Stimulated activated CD8-positive, alpha-beta memory T cell treated with anti-CD3 and anti-CD28 coated beads, Interleukin-15, amount 100 ng/mL, for 1 hour (primary cell): ENCODE measurements around the gene ABCA4.
"Not testable (repeated sequence)": the region's sequence is repeated elsewhere in the genome, so short reads cannot be mapped to it uniquely, and the experiment has no call there.

Experiments used
- DNase-seq: peaks from one replicate; pipeline ENCODE4 v3.0.0-alpha.2; 2020; ENCODE audit warnings: low read depth

The ABCA4 gene

DNA sequence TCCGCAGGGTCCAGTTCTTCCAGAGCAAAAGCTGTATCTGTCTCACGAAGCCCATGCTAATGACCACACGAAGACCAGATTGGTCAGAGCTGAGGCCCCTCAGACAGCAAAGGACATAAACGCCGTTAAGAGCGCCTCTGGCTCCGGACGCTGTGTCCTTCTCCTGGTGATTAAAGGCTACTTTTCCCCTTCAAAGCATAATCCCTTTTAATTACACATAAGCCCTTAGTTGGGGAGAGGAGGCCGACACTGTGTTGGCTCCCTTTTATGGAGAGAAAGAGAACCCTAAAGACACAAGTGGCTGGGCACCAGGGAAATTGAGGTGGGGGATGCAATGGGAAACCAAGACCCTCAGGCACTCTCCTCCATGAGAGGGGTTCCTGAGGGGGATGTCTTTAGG is at the start of gene ABCA4:
TSS of gene ABCA4 (minus strand) at position 158 of the 400 bp plus-strand sequence. CDS start at position 55, 103 bp downstream.
- DNase-seq, result no peak

DNA sequence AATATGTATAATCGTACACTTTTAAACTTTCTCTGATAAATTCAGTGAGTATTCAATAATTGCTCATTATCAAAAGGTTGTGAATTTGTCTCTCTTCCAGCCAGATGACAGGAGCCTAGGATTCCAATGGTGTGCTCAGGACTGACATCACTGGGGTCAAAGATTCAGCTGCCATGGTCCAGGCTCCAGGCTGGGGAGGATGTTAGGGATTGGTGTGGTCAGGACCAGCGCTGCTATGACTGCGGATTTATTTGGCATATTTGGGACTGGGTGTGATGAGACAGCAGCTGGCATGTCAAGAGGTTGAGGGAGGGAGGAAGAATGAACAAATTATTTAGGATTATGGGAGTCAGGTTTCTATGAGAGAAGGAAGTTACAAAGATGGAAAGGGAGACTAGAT is 48.2 kb upstream of the ABCA4 start:
- no peak for DNase-seq

DNA sequence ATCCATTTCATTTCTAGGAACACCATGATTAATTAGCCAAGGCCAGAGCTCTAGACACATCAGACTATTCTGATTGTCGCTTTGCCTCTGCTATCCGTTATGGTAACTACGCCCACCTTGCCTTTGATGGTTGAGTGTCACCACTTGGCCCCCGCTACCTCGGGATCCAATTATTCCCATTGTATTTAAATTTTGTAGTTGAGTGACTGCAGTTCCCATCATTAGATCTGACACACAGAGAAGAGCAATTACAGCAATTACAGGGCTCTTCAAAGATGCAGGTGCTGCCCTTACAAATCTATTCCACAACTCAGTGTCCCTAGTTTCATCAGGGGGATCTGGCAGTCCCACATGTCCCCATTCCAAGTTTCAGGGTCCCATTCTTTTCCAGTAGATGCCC is 44.9 kb upstream of the ABCA4 start:
- DNase-seq, result no peak

DNA sequence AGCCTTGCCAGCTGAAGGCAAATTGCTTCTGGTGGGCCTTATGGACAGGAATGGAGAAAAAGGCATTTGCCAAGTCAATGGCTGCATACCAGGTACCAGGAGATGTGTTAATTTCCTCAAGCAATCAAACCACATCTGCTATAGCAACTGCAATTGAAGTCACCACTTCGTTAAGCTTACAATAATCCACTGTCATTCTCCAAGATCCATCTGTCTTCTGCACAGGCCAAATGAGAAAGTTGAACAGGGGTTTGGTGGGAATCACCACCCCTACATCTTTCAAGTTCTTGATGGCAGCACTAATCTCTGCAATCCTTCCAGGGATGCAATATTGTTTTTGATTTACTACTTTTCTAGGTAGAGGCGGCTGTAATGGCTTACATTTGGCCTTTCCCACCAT is 43.9 kb upstream of the ABCA4 start:
- DNase-seq, result not testable (repeated sequence)

DNA sequence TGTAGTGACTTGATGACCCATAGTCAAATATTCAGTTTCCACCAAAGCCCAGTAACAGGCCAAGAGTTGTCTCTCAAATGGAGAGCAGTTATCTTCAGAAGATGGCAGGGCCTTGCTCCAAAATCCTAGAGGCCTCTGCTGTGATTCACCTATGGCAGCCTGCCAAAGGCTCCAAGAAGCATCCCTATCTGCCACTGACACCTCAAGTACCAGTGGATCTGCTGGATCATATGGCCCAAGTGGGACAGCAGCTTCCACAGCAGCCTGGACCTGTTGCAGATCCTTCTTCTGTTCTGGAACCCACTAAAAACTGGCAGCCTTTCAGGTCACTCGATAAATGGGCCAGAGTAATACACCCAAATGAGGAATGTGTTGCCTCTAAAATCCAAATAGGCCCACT is 43.2 kb upstream of the ABCA4 start:
- DNase-seq, result not testable (repeated sequence)

DNA sequence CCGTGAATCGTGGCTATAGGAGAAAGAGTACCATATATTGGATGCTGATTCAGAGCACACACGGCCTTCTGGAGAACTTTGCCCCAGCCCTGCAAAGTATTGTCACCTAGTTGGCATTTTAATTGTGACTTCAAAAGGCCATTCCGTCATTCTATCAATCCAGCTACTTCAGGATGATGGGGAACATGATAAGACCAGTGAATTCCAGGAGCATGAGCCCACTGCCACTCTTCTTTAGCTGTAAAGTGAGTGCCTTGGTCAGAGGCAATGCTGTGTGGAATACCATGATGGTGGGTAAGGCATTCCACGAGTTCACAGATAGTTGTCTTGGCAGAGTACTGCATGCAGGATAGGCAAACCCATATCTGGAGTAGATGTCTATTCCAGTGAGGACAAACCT is 42.3 kb upstream of the ABCA4 start:
- DNase-seq, result not testable (repeated sequence)

DNA sequence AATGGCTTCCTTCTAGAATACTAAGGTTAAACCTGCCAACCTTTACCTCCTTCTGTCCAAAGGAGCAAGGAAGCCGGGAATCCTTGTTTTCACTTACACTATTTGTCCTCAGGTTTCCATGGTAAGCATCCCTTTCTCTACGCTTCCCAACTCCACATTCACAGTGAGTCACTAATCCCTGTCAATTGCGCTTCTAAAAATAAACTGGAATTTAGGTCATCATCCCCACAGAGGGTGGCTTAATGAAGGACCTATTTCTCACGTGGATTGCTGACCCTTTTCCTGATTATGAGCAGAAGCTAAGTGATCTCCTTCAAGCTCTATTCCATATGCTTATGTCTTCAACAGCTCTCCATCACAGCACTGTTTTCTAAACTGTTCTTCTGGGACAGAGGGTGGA is 39.9 kb upstream of the ABCA4 start:
- DNase-seq, result no peak

DNA sequence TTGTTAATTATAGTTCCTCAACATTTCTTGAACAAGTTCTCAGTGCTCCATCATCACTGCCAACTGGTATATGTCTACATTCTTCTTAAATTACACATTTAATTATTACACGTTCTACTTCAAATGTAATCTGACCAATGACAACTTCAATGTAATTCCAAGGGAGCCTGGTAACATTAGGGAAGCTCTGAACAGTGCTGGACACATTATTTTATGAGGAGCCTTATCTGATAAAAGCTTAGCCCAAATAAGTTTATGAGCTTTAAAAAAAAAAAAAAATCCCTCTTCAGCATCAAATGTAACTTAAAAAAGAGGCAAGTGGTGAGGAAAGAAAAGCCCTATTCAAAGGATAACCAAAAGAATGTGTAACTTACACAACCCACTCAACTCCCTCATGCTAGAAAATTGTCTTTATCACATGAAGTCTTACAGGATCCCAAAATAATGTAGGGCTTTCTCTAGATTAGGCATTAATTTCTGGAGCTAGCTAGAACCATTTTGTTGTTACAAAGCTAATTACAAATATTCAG is 35.2 kb upstream of the ABCA4 start:
- DNase-seq, result no peak

DNA sequence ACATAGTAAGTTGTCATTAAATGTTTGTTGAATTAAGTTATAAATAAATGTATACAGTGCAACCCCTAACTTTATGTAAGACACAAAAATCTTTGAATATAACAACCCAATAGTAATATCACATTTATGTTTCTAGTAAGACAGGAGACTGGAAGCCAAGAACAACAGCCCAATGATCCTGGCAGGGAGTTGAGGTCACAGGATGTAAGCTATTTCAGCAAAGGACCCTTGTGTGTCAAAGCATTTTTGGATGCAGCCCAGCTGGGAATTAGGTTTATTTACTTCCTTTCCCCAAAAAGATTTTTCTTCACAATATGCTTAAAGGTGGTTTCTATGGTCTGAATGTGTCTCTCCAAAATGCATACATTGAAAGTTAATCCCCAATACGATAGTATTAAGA is 34.0 kb upstream of the ABCA4 start:
- no peak for DNase-seq

DNA sequence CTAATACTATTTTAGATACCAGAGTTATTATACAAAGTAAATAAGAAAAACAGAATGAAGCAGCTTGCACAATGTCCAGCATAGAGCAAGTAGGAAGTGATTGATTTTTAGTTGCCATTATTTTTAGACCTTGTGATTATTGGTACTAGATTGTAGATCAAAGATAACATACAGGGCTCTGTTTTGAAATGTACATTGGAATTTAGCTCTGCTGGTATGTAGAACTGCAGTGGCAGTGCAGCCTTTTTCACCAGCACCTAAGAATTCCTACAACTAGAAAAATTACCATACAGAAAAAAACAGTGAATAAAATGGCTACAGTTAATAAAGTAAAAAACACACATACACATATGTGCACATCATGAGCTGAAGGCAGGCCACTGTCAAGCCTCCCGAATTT is 32.2 kb upstream of the ABCA4 start:
- no peak for DNase-seq

DNA sequence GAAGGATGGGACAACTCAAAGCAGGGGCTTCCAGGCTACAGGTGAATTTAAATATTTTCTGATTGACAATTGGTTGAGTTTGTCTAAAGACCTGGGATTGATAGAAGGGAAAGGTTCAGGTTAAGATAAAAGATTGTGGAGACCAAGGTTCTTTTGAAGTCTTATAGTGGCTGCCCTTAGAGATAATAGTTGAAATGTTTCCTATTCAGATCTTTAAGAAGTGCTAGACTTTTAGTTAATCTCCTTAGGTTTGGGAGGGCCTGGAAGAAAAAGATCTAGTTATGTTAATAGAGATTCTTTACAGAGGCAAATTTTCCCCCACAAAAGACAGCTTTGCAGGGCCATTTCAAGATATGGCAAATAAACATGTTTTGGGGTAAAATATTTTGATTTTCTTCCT is 28.2 kb upstream of the ABCA4 start:
- DNase-seq, result not testable (repeated sequence)

DNA sequence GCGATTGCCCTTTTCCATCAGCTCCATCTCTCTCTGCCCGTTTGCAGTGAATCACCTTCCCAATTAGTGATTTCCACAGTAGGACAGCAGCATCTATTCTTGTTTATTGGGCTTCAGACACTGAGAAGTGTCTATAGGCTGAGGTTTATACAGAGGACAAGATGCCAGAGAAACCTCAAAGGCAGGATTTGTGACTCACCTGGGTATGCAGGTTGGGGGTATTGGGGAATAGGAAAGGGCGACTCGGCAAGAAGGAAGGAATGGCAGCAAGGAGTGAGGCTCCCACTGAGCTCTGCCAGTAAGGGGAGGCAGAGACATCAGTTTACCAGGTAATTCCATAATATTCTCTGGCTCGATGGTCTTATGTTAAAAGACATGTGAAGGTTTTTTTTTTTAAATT is 25.3 kb upstream of the ABCA4 start:
- no peak for DNase-seq

DNA sequence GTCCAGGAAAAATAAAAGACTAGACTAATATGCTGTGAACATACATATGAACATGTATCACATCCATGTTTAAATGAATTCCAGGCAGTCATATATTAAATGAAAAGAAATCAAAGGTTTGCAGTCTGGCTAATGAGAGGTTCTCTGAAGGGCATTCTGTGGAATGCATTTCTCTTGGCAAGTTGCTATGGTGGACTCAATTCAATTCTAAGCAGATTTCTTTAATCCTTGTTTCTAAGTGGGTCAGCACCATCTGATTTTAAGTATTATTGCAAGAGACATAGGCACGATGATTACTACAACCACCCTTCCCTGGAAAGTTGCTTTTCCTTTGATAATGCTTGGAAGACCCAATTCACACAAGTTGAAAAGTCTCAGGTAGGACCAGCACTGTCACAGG is 23.9 kb upstream of the ABCA4 start:
- no peak for DNase-seq

DNA sequence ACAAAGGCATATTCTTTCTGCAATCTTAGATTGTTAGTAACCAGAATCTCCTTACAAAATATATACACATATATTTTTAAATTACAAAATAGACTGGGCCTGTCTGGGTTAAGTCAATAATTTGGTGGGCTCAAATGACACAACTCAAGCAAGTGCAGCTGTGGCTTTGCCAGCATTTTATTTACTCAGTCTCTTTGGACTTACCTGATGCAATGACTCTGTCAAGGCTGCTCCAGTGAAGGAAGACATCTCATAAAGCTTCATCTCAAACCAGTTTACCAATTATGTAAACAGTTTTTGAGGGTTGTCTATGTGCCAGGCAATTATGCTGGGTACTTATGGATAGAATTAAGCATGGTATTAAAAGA is 22.8 kb upstream of the ABCA4 start:
- no peak for DNase-seq

DNA sequence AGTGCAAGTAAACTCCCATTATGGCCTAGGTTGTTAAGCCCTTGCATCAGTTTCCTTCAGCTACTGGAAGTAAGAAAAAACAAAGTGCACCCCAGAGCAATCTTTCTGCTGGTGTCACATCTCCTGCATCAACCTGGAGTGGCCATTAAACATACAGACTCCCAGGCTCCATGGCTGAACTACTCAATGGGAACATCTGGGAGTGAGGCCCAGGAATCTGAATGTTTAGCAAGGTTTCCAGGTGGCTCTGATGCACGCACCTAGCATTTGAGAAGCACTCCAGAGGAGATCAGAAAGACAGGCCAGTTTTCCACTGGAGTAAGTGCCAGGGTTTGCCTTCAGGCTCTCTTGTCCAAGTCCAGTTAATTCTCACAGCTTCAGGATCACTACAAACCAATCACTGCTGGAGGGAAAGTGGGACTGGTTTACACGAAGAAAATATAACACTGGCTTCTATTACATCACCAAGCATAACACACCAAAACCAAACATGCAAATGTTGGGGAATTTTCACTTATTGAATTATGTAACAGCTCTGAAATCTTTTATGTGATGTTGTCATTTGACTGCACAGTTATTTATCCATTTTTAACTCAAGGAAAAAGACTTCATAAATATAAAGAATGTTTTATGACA is 22.3 kb upstream of the ABCA4 start:
- DNase-seq, result no peak

DNA sequence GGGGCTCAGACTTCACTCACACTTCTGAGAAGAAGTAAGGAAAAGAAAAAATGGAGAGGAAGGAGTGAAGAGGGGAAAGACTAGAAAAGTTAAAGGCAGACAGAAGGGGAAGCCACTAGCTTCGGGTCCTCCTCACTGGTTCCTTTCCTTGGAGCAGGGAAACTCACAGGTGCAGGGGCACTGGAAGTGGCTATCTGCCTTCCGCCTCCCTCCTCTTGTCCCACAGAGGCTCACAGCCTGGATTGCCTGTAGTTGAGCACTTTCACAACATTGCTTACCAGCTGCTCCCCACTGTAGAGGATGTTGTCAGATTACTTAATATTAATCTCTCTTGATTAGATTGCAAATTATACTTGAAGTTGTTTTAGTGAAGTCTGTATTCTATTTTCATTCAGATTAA is 21.6 kb upstream of the ABCA4 start:
- DNase-seq, result no peak

DNA sequence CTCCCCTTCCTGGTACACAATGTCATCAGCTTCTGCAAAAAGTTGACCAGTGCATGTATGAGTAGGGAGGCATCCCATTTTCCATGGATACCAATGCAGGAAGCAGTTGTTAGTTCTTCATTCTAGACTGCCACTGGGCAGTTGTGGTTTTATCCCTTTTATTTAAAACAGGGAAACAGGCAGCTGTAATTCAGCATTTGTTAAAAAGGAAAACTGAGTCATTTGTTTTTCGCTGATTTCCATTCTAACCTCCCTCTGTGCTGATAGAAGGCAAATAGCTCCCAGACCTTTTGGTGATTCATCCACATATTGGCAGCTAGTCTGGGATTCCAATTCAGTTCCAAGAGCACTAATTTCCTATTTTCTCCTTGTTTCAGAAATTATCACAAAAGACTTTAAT is 21.1 kb upstream of the ABCA4 start:
- no peak for DNase-seq

DNA sequence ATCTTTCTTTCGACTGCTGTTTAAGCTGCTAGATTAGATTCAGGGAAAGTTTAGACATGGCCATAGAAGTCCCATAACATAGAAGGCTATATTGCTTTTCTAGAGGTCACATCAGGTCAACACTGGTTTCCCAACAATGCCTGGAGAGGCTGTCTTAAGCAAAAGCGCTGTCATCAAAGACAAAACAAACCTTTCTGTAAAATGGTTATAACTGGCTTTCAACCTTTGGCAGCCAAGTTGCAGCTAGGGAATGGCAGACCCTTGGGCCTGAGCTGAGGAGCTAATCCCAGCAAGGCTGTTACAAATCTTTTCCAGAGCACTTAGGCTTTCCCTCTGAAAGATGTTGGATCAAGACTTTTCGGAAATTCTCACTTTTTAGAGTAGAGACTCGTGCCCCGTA is 11.2 kb upstream of the ABCA4 start:
- DNase-seq, result no peak

DNA sequence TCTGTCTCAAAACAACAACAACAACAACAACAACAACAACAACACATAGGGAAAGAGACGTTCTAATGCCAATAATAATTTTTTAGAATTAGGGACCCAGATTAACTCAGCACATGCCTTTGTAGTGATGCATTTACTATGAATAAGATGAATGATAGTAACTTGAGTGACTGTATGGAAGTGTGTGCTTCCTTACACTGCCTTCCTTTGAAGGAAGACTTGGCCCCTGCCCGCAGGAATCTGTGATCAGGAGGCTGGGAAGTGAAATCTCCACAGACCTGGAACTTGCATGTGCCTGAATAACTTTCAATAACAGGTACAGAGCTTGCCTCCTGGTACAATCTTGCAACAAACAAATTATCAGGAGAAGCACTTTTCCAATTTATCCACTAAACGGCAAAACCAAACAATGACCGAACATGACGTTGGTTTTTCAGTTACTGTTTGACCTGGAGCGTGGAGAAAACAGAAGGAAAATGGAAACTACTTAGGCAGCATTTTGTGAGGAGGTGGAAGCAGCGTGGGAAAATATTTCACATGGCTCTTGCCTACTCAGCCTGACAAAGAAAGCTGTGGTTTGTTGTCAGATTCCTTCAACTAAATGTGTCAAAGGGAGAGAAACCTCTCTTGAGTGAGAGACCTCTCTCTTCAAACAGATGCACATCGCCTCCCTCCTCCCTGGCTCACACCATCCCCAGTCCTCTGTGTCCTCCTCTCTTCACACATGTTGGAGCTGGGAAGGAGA is 10.1 kb upstream of the ABCA4 start:
- no peak for DNase-seq

DNA sequence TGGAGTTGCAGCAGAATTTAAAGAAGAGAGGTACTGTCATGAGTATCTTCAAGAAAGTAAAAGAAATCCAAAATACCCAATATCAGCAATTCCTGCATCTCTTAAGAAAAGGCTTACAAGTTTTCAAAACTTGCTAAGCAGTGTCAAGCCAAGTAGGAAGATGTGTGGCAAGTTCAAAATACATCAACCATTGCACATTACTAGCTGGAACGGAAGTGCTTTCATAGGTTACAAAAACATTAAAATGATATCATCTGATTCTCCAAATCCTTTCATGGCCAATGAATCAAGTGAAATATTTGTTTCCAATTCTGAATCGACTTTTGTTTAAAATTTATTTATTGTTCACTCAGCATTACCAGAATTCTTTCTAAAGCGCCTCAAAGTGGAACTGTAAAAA is 5.7 kb upstream of the ABCA4 start:
- no peak for DNase-seq

DNA sequence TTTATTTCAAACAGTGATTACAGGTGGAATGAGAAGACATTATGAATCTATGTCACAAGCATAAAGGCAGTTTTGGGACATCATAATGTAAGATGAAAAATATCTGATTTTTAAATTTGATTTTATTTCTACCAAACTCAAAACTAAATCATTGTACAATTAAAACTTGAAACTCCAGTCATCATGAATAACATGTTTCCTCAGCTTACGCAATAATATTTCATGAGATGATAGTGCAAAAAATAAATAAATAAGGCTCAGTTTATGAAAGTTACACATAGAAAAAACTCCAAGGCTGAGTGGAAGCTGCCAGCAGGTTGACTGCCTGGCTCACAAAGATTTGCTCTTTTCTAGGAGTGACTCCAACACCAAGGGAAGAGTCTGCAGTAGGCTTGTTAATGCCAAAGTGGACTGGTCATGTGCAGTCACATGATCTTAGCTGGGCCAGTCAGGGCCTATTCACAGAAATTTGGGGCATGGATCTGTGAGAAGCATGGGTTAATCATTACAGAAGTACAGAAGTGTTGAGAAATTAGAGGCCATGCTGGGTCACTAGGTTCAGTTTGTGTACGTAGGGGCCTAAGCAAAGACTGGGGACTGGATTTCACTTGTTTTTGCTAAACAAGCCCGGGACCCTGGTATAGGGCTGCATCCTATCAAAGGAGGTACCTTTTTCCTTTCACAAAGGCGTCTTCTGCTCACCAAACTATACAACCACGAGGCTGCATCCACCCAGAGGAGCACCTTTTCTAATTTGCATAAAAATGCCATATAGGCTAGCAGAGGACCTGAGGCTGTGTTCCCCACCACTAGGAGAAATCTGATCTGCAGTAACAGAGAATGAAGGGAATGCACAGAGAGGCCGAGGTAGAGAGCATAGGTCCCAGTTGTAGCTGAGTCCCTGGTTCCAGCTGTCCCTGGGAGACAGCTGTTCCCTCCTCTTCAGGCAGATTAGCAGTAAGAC is 4.9 kb upstream of the ABCA4 start:
- no peak for DNase-seq

DNA sequence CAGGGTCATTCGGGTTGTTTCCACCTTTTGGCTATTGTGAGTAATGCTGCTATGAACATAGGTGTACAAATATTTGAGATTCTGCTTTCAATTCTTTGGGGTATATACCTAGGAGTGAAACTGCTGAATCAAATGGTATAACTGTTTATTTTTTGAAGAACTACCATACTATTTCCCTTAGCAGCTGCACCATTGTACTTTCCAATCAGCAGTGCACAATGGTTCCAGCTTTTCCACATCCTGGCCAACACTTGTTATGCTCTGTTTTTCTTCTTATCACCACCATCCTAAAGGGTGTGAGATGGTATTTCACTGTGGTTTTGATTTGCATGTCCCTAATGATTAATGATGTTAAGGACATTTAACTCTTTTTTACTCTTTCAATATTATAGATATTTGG is 3.6 kb upstream of the ABCA4 start:
- no peak for DNase-seq
